GM13977 (cell line): ENCODE data around the gene ISY1.

ENCODE experiments used
- DNase-seq: peaks from one replicate; pipeline ENCODE4 v3.0.0; 2012; ENCODE audit warnings: low spot score
- CTCF ChIP-seq: IDR thresholded peaks from 2 replicates; pipeline ENCODE4 v1.5.1; 2012; ENCODE audit warnings: mild to moderate bottlenecking, control low read depth; ENCODE audit not compliant: insufficient read depth; ENCODE audit errors: extremely low read depth, missing control alignments
- in situ Hi-C: fragments of 300-500 bp; cut with MboI; formaldehyde crosslinking; loops from one replicate; pipeline ENCODE4 v1.12.0; 2022; ENCODE audit warnings: low sequenced_read_pairs, low pct_unique_long_range_greater_than_20kb, mixed read lengths, inconsistent platforms; ENCODE audit not compliant: unreplicated experiment

The ISY1 gene

GRCh38 chr3:129107793-129108192 lies 53.1 kb downstream of the ISY1 start:
- DNase-seq = no peak
- in situ Hi-C loops = no loop called here
- TF ChIP-seq CTCF = no peak

GRCh38 chr3:129106866-129107565 lies 53.8 kb downstream of the ISY1 start:
- in situ Hi-C loops = no loop called here
- TF ChIP-seq CTCF = no peak
- no peak for DNase-seq

- no peak for TF ChIP-seq CTCF
- in situ Hi-C loops = no loop called here
- no peak for DNase-seq
Measured at GRCh38 chr3:129106320-129106719, 54.5 kb downstream of the ISY1 start.

- no peak for DNase-seq
- in situ Hi-C loops = no loop called here
- TF ChIP-seq CTCF = no peak
Measured at GRCh38 chr3:129105862-129106261, 55.0 kb downstream of the ISY1 start.

GRCh38 chr3:129104498-129105079 lies 56.3 kb downstream of the ISY1 start:
- no peak for TF ChIP-seq CTCF
- in situ Hi-C loops = no loop called here
- DNase-seq = no peak

GRCh38 chr3:129104051-129104450 lies 56.8 kb downstream of the ISY1 start:
- no peak for TF ChIP-seq CTCF
- DNase-seq = no peak
- in situ Hi-C loops = no loop called here

- DNase-seq = no peak
- no peak for TF ChIP-seq CTCF
- in situ Hi-C loops = no loop called here
Measured at GRCh38 chr3:129103296-129103695, 57.6 kb downstream of the ISY1 start.
